NCI-H1092 (cell line): ENCODE results near the gene GPR152.

Experiments used
- DNase-seq: peaks from one replicate; lab custom pipeline; 2025; lab: John Stamatoyannopoulos, UW

The GPR152 gene

DNA sequence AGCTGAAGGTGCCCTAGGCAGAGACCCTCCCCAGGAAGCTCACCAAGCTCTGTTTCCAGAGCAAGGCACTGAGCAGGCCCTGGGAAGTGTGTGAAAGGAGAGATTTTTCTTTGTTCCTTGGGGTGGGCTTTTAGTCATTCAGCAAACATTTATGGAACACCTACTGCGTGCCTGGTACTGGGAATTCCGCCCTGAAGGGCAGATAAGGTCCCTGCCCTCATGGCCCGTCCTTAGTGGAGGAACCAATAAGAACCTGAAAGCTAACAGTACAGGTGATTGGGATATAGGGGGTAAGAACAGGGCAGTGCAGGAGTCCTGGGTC lies 12.6 kb upstream of the GPR152 start:
- no peak for DNase-seq

- DNase-seq = peak; percentile 84
These were observed 12.1 kb upstream of the GPR152 start for GRCh38 chr11:67464411-67465188.

GRCh38 chr11:67463680-67464410 lies 11.3 kb upstream of the GPR152 start:
- DNase-seq = no peak

- DNase-seq = no peak
These were observed 10.7 kb upstream of the GPR152 start for GRCh38 chr11:67463186-67463585.

DNA sequence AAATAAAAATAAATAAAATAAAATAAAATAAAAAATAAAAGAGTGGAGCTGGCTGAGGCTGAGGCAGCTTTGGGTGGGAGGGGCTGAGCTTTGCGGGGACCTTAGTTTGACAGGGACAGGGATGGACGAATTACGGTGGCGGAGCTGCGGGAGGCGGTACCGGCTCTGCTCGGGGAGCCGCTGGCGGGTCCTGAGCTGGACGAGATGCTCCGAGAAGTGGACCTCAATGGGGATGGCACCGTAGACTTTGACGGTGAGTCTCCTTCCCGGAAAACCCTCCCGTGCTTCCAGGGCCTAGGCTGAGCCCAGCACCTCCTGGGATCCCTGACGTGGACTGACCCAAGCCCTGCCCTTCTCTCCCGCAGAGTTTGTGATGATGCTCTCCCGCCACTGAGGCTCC lies 5.7 kb upstream of the GPR152 start:
- no peak for DNase-seq

GRCh38 chr11:67457453-67457852 lies 4.9 kb upstream of the GPR152 start:
- DNase-seq = no peak

GRCh38 chr11:67456068-67456705 lies 3.7 kb upstream of the GPR152 start:
- no peak for DNase-seq

- DNase-seq = no peak
These were observed 2.5 kb upstream of the GPR152 start, which contains the start of gene CABP4 for GRCh38 chr11:67455054-67455453. Gene CABP4, plus strand, starts transcription at chr11:67455354. Its CDS starts 70 bp downstream, at chr11:67455424.

GRCh38 chr11:67453816-67454732 lies 1.5 kb upstream of the GPR152 start:
- DNase-seq = no peak

DNA sequence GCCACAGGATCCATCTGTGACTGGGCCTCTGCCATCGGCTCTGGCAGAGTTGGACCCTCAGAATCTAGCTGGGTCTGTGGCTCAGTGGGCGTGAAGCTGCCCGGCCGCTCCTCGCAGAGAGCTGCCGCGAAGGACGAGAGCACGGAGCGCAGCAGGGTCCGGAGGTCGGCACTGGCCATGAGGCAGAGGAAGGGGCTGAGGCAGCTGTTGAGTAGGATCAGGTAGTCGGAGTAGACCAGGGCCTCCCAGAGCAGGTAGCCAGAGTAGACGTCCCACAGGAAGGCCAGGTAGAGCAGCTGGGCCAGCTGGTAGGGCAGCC lies 912 bp downstream of the GPR152 start:
- no peak for DNase-seq

DNA sequence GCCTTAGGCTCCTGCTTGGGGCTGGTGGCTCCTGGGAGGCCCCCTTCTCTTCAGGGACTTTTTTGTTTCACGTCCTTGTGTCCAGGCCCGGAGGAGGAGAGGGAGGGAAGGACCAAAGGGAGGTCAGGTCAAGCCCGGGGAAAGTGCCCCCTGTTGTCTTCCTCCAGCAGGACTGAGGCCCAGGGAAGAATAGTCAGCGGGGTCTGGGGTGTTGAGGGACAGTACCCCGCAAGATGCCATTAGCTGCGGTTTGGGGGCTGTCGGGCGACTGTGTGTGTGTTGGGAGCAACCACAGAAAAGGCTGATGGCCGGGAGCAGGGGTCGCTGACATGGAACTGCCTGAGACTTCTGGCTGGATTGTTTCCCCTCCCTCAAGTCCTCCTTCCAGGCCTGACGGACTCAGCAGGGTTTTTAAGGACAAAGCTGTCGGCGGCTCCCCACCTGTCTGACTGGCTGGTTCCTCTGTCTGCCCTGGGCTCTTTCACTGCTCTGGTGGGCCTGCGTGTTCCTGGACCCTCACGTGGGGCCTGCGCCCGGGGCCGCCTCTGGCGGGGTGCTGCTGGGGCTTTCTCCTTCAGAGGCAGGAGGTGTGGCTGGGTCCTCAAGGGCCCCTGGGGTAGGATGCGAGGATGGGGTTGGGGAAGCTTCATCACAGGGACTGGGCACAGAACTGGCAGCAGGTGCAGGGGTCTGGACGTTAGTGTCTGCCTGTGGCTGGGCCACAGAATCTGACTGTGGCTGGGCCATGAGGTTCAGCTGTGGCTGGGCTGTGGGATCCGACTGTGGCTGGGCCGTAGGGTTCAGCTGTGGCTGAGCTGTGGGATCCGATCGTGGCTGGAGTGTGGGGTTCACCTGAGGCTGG lies 1.5 kb downstream of the GPR152 start:
- no peak for DNase-seq

GRCh38 chr11:67449116-67449844 lies 3.2 kb downstream of the GPR152 start:
- DNase-seq = no peak

DNA sequence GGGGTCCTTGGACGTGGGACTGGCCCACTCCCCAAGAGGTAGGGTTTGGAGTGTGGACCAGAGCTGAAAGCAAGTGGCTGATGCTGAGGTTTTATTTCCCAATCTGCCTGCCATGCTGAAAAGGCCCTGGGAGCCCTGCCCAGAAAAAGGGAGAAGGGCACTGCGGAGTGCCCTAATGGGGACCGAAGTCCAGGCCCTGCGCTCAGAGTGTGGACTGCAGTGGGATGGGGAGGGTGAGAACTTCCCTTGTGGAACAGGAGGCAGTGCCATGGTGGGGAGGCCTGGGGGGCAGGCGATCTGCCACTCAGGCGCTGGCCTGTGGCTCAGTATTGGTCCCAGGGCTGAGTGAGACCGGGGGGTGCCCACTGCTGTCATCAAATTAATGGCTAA lies 4.3 kb downstream of the GPR152 start:
- DNase-seq = no peak

DNA sequence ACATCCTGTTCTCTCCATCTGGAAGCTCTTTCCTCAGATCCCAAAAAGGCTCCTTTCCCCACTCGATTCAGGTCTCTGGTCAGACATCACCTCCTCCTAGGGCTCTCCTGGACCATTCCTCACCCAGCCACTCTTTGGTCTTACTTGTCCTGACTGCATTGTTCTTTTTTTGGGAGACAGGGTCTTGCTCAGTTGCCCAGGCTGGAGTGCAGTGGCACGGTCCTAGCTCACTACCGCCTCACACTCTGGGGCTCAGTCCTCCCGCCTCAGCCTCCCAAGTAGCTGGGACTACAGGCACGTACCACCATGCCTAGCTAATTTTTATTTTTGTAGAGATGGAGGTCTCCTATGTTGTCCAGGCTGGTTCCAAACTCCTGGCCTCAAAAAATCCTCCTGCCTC lies 7.0 kb downstream of the GPR152 start:
- DNase-seq = no peak

GRCh38 chr11:67442504-67443404 lies 9.8 kb downstream of the GPR152 start:
- DNase-seq = no peak

DNA sequence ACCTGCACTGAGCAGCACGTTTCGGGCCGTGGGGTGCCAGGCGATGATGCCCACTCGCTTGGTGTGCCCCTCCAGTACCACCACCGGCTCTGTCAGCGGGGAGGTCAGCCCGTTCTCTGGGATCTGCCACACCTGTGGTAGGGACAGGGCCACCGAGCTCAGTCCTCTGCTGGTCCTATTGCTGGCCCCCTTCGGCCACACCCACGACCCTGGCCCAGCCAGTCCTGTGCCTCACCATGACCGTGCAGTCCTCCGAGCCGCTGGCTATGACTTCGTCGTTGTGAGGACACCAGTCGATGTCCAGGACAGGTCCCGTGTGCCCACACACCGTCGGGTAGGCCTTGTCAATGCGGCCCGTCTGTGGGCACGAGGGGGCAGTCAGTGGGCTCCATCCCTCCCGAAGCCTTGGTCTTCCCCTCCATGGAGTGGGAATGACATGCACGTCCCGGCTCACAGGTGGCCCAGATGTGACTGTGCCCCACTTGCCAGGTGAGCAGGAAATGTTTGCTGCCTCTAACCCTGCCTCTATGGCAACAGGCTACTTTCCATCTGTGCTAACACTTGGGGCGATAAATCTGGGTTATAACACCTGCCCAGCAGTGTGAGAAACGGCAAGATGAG lies 10.7 kb downstream of the GPR152 start:
- no peak for DNase-seq

- no peak for DNase-seq
These were observed 11.4 kb downstream of the GPR152 start for GRCh38 chr11:67441098-67441563.

- no peak for DNase-seq
These were observed 12.1 kb downstream of the GPR152 start for GRCh38 chr11:67440229-67441097.
